GM13977 (cell line): Measurements from ENCODE around the gene LRP8.

ENCODE experiments used
- DNase-seq: peaks from one replicate; pipeline ENCODE4 v3.0.0; 2012; ENCODE audit warnings: low spot score
- in situ Hi-C: fragments of 300-500 bp; cut with MboI; formaldehyde crosslinking; loops from one replicate; pipeline ENCODE4 v1.12.0; 2022; ENCODE audit warnings: low sequenced_read_pairs, low pct_unique_long_range_greater_than_20kb, mixed read lengths, inconsistent platforms; ENCODE audit not compliant: unreplicated experiment
- TF ChIP-seq, protein P1 (sequence below): IDR thresholded peaks from 2 replicates; pipeline ENCODE4 v1.5.1; 2012; ENCODE audit warnings: mild to moderate bottlenecking, control low read depth; ENCODE audit not compliant: insufficient read depth; ENCODE audit errors: extremely low read depth, missing control alignments

Gene LRP8

DNA sequence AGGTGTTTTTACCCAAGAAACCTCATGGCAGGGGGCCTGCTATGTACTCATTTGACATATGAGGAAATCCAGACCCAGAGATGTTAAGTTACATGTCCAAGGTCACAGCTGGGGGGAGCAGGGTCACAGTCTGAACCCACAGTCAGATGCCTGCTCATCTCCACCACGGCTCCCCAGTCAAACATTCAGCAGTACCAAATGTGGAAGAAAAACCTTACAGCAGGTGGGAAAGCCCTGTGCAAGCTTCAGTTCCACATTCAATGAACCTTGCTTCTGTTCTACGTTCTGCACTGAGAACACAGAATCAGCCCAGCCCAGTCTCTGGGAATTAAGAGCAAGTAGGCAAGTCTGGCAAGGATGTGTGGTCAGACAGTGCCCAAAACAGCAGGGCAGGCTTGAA is 35.2 kb downstream of the LRP8 start:
- DNase-seq: peak; percentile 70

DNA sequence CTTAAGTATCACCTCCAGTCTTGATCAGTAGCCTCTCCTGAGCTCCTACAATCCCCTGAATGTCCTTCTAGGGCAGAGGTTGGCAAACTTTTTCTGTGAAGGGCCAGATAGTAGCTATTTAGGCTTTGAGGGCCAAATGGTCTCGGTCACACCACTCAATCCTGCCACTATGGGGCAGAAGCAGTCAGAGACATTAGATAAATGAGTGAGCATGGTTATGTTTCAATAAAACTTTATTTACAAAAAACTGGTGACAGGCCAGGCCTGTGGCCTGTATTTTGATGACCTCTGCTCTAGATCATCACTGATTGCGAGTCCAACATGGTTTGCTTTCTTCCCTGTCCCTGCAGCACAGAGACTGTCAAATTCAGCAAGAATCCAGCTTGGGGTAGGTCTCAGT is 36.3 kb downstream of the LRP8 start:
- in situ Hi-C loops: no loop called here
- TF ChIP-seq, protein P1, sequence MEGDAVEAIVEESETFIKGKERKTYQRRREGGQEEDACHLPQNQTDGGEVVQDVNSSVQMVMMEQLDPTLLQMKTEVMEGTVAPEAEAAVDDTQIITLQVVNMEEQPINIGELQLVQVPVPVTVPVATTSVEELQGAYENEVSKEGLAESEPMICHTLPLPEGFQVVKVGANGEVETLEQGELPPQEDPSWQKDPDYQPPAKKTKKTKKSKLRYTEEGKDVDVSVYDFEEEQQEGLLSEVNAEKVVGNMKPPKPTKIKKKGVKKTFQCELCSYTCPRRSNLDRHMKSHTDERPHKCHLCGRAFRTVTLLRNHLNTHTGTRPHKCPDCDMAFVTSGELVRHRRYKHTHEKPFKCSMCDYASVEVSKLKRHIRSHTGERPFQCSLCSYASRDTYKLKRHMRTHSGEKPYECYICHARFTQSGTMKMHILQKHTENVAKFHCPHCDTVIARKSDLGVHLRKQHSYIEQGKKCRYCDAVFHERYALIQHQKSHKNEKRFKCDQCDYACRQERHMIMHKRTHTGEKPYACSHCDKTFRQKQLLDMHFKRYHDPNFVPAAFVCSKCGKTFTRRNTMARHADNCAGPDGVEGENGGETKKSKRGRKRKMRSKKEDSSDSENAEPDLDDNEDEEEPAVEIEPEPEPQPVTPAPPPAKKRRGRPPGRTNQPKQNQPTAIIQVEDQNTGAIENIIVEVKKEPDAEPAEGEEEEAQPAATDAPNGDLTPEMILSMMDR: peak; percentile 24
- no peak for DNase-seq

More for the DNA sequence above, 35.2 kb downstream of the LRP8 start:
- in situ Hi-C loops: no loop called here
- TF ChIP-seq, protein P1: no peak

DNA sequence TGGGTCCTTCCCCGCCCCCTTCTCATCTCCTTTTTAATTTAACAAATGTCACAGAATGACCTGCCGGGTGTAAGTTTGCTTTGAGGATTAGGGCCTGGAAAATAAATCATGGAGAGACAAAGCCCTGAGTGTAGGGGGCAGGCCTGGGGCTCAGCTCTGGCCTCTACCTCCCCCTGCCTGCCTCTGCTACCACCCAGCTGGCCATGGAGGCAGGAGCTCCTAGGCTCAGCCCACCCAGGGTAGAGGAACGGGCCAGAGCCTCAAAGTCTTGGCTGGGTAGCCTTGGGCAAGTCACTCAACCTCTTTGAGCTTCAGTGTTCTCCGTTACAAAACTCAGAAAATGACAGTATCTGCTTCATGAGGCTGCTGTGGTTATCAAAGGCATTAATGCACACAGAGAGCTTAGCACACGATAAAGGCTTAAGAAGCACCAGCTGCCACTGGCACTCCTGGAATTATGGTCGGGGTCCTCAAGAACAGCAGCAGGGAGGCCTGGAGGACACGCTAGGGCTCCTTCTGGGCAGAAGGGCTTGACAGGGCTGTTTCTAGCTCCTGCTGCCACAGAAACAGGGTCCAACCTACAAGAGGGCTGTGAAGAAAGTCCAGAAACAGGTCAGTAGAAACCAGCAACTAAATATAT is 39.0 kb downstream of the LRP8 start:
- no peak for DNase-seq
- in situ Hi-C loops: no loop called here
- TF ChIP-seq, protein P1: no peak

GRCh38 chr1:53288002-53288789 is 39.7 kb downstream of the LRP8 start:
- TF ChIP-seq, protein P1: no peak
- in situ Hi-C loops: no loop called here
- no peak for DNase-seq

DNA sequence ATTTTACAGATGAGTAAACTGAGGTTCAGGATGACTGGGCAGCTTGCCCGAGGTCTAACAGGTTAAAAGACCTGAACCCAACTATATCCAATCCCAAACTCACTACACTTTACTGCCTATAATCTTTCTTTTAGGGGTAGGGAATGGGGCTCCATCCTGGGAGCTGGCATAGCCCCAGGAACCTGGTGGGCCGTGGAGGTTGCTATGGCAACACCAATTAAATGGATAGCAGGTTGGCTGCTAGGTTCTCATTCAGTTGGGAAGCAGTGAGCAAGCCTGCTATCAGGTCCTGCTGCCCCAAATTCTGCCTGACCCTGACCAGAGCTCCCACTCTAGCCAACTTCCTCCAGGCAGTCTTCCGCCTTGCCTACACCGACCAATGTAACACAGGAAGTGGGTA is 40.9 kb downstream of the LRP8 start:
- in situ Hi-C loops: no loop called here
- no peak for DNase-seq
- TF ChIP-seq, protein P1: no peak

DNA sequence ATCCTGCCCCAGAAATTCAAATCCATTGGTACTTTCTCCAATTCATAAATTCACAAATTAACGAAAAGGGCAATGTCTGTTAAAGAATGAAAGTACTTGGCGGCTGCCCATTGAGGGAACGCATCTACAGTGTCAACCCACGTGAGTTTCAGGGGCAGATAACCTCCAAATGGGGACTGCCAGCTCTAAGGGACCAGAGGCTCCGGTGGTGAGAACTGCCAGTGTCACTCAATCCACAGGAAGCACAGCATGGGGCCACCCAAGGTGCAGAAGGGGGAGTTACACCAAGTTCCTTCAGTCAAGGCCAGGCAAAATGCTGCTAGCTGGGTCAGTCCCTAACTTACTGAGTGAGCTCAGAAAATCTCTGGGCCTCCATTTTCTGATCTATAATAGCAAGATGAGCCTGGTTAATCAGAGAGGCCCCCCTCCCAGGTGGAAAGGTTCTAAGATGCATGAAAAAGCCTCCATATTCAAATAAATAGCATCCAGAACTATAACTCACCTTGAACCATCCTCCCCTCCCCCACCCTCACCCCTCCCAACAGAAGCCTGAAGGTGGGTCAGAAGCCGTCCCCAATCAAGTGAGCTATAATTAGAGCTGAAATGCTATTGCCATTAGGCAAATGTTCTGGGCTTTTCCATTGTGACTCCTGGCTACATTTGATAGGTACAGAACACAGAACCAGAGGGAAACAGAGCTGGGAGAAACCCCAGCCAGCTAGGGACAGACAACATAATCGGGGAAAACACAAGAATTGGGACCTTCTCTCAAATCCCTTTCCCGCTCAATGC is 41.7 kb downstream of the LRP8 start:
- TF ChIP-seq, protein P1: no peak
- DNase-seq: no peak
- in situ Hi-C loops: no loop called here
